NCI-H187 treated with DMSO at 0.1 percent for 48 hours (cell line): ENCODE results near the gene PTS.
"Not testable (repeated sequence)": the region's sequence is repeated elsewhere in the genome, so short reads cannot be mapped to it uniquely, and the experiment has no call there.

Experiments
- DNase-seq: peaks from one replicate; lab custom pipeline; 2025; lab: John Stamatoyannopoulos, UW

PTS gene

GRCh38 chr11:112226062-112226830 is at the start of gene PTS:
PTS (plus strand) TSS chr11:112226428; CDS start chr11:112226444, 16 bp downstream.
- DNase-seq: peak; percentile 21

- no peak for DNase-seq
Observed at GRCh38 chr11:112177589-112177988, 48.6 kb upstream of the PTS start.

GRCh38 chr11:112178428-112178827 is 47.8 kb upstream of the PTS start:
- DNase-seq: no peak

GRCh38 chr11:112178936-112179335 is 47.3 kb upstream of the PTS start:
- no peak for DNase-seq

- DNase-seq: no peak
Observed at GRCh38 chr11:112179601-112180000, 46.6 kb upstream of the PTS start.

- DNase-seq: no peak
Observed at GRCh38 chr11:112182867-112183266, 43.4 kb upstream of the PTS start.

- no peak for DNase-seq
Observed at GRCh38 chr11:112185883-112186282, 40.3 kb upstream of the PTS start.

- DNase-seq: no peak
Observed at GRCh38 chr11:112186304-112186703, 39.9 kb upstream of the PTS start.

- DNase-seq: not testable (repeated sequence)
Observed at GRCh38 chr11:112195113-112195512, 31.1 kb upstream of the PTS start.

GRCh38 chr11:112195951-112196351 is 30.3 kb upstream of the PTS start:
- DNase-seq: no peak

GRCh38 chr11:112196519-112197087 is 29.6 kb upstream of the PTS start:
- no peak for DNase-seq

GRCh38 chr11:112199101-112199500 is 27.1 kb upstream of the PTS start:
- not testable (repeated sequence) for DNase-seq

GRCh38 chr11:112200252-112200651 is 26.0 kb upstream of the PTS start:
- no peak for DNase-seq

GRCh38 chr11:112206071-112206470 is 20.2 kb upstream of the PTS start:
- DNase-seq: no peak

GRCh38 chr11:112210890-112211289 is 15.3 kb upstream of the PTS start:
- DNase-seq: no peak

GRCh38 chr11:112211536-112211935 is 14.7 kb upstream of the PTS start:
- no peak for DNase-seq

- no peak for DNase-seq
Observed at GRCh38 chr11:112212290-112212689, 13.9 kb upstream of the PTS start.

- DNase-seq: no peak
Observed at GRCh38 chr11:112212710-112213109, 13.5 kb upstream of the PTS start.

GRCh38 chr11:112213753-112214152 is 12.5 kb upstream of the PTS start:
- no peak for DNase-seq

- no peak for DNase-seq
Observed at GRCh38 chr11:112215621-112216020, 10.6 kb upstream of the PTS start.

- DNase-seq: no peak
Observed at GRCh38 chr11:112216561-112217105, 9.6 kb upstream of the PTS start.

GRCh38 chr11:112219476-112220232 is 6.6 kb upstream of the PTS start:
- no peak for DNase-seq
